GM06990 (cell line): ENCODE results near the gene GRK7.

Experiments used
- DNase-seq: peaks from one replicate; pipeline ENCODE4 v3.0.0-alpha.2; 2011; ENCODE audit not compliant: insufficient read length; ENCODE audit errors: extremely low read depth
- H3K27me3 ChIP-seq: replicated peaks from 2 replicates; pipeline ENCODE4 v1.6.0; 2011; ENCODE audit warnings: low read length; ENCODE audit not compliant: control insufficient read depth, insufficient read depth
- H3K36me3 ChIP-seq: 2 replicates; pipeline ENCODE4 v1.5.1; 2011; ENCODE audit warnings: low read length; ENCODE audit not compliant: control insufficient read depth, insufficient read depth
- H3K4me3 ChIP-seq: replicated peaks from 2 replicates; pipeline ENCODE4 v1.5.1; 2011; ENCODE audit warnings: low read depth, mild to moderate bottlenecking, control low read depth, low read length
- CTCF ChIP-seq: IDR thresholded peaks from 2 replicates; pipeline ENCODE4 v1.5.1; 2011; ENCODE audit warnings: low read length, control low read depth, mild to moderate bottlenecking, inconsistent platforms; ENCODE audit not compliant: insufficient read depth, poor library complexity, severe bottlenecking

Gene GRK7

DNA sequence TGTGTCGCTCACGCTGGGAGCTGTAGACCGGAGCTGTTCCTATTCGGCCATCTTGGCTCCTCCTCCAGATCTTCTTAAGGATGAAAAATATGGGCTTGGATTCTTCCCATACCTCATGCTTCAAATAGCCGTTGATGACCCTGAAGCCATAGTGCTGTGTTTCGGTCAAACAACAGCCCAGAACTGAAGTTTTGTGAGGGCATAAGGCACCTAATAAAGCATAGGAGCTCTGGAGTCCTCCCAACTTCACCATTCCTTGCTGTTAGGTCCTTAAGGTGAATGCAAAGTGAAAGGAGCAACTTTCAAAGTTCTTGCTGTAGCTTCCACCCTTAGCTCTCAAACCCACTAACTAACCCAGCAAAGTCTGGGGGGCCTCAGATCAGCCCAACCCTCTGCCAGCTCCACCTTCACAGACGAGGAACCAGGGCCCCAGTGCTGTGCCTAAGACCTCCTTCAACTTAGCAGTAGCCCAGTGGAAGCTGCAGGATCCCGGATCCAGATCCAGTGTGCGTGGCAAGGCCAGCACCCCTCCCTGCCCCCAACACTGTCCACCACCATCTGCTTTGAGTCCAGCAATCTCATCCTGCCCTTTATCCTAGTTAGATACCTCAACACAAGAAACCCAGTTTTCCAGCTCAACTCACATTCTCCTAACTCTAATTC is at the start of gene GRK7:
Gene GRK7 (plus strand): TSS at position 321 of the 663 bp plus-strand sequence. CDS start 14,877 bp downstream, outside the sequence.
- no peak for DNase-seq
- no peak within 1 kb of the TSS for H3K4me3 ChIP-seq
- H3K27me3 ChIP-seq, result no peaks in the 10 kb centered on the region
- no peak for TF ChIP-seq CTCF
- H3K36me3 ChIP-seq, result no peaks in the 10 kb centered on the region

- DNase-seq, result no peak
- Histone ChIP-seq H3K4me3 (no peak overlapping the region), H3K27me3 (no peaks in the 10 kb centered on the region), H3K36me3 (no peaks in the 10 kb centered on the region)
- TF ChIP-seq CTCF, result no peak
Measured at GRCh38 chr3:141714671-141715070, 48.5 kb upstream of the GRK7 start.

GRCh38 chr3:141722081-141722480 is 41.1 kb upstream of the GRK7 start:
- DNase-seq, result no peak
- no peak for TF ChIP-seq CTCF
- H3K4me3 ChIP-seq, result no peak overlapping the region
- H3K36me3 ChIP-seq, result no peaks in the 10 kb centered on the region
- no peaks in the 10 kb centered on the region for H3K27me3 ChIP-seq

- H3K27me3 ChIP-seq, result no peaks in the 10 kb centered on the region
- DNase-seq, result no peak
- no peak overlapping the region for H3K4me3 ChIP-seq
- H3K36me3 ChIP-seq, result no peaks in the 10 kb centered on the region
- TF ChIP-seq CTCF, result no peak
Measured at GRCh38 chr3:141722648-141723047, 40.6 kb upstream of the GRK7 start.

DNA sequence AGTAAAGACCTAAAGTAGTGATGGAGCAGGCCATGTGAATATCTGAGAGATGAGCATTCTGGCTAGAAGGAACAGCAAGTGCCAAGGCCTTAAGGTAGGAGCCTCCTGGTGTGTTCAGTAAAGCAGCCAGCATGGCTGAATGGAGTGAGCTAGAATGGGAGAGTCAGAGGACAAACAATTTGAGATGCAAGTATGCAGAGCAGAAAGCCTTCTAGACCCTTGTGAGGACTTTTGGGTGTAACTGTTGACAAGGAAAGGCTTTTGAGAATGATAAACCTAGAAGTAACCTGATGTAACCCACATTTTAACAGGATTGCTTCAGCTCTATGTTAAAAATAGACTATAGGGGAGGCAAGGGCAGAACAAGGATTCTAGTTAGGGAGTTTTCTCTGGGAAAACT is 40.0 kb upstream of the GRK7 start:
- Histone ChIP-seq H3K4me3 (no peak overlapping the region), H3K27me3 (no peaks in the 10 kb centered on the region), H3K36me3 (no peaks in the 10 kb centered on the region)
- no peak for TF ChIP-seq CTCF
- no peak for DNase-seq

DNA sequence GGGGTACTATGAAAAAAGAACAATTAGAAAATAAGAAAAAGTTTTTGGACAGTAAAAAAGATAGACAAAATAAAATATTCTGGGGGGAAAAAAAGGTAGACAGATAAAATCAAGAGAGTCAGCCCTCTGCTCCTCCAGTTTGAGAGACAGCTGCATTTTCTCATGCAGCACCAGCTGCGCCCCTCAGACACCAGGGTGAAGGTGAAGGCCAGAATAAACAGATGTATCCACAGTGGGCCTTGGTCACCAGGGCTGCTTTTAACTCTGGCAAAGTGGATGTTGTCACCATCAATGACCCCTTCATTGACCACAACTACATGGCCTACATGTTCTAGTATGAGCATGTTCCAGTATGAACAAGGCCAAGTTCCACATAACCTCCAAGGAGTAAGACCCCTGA is 39.0 kb upstream of the GRK7 start:
- Histone ChIP-seq H3K27me3 (no peaks in the 10 kb centered on the region), H3K4me3 (no peak overlapping the region), H3K36me3 (no peaks in the 10 kb centered on the region)
- no peak for DNase-seq
- TF ChIP-seq CTCF, result no peak
